GM18520 (cell line): ENCODE data around the gene PAPPA2.

ENCODE experiments used
- ATAC-seq: cut with Tn5 transposase; IDR thresholded peaks from one replicate; pipeline ENCODE4 v1.9.1; 2021; ENCODE audit not compliant: unreplicated experiment

Gene PAPPA2

DNA sequence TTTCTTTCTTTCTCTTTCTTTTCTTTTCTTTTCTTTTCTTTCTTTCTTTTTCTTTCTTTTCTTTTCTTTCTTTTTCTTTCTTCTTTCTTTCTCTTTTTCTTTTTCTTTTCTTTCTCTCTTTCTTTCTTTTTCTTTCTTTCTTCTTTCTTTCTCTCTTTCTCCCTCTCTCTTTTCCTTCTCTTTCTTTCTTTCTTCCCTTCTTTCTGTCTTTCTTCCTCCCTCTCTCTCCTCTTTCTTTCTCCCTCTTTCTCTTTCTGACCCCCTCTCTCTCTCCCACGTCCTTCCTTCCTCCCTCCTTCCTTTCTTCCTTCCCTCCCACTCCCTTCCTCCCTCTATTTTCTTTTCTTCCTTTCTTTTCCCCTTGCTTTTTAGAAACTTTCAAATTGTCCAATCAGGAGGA, 333.6 kb downstream of the PAPPA2 start:
- no peak for ATAC-seq

DNA sequence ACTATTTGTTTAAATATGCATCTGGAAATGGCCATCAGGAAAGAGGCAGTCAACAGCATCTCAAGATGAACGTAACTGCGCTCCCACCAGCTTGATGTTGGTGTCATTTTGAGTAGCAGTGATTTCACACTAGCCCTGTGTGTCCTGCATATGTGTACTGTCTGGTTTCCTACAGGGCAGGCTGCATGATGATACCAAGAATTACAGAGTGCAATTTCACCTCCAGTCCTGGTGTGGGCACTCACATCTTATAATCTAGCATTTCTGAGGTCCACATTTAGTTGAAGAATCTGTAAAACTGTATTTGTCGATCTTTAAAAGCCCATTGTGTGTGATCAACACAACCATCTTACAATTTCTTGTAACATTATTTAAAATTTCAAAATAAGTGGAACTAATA, 336.4 kb downstream of the PAPPA2 start:
- no peak for ATAC-seq

DNA sequence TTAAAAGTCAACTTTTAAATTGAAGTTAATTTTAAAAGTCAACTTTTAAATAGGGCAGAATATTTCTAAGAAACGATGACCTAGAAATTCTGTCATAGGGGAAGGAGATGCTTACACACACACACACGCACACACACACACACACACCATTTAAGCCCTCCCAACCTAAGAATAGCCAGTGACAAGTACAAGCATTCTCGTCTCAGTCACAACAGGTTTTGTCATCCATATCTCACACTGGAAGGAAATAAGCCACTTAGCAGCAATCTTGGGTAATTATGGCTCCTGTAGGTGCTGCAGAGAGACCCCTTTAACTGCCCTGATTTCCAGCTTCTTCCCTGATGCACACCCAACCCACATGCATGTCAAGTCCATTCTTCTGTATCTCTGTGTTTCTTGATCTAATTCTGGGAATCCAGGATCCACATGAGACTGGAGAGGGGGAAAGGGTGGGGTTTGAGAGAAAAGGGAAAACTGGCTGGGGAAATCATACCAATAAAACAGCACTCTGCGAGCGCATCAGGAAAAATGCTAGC, 338.1 kb downstream of the PAPPA2 start:
- no peak for ATAC-seq

DNA sequence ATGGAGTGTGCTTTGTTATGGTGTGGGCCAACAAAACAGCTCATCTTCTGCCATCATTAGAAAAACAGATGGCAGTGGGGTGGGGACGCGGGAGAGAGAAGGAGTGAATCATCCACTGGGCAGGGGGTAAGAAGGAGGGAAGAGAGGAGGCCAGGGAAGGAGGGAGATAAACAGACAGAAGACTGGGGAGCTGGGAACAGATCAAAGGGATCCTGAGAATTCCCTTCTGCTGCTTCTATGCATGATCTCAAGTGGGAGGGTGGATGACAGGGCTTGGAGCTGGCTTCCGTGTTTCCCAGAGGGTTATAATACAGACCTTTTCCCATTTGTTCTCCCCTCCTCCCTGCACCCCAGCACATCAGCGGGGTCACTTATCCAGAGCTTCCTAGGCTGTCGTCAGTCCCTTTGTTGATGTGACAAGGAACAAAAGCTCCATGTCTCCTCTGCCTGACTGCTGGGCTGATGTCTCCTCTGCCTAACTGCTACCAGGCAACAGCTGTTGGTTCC, 338.6 kb downstream of the PAPPA2 start:
- ATAC-seq = no peak

GRCh38 chr1:176802316-176802715, 339.3 kb downstream of the PAPPA2 start:
- no peak for ATAC-seq

DNA sequence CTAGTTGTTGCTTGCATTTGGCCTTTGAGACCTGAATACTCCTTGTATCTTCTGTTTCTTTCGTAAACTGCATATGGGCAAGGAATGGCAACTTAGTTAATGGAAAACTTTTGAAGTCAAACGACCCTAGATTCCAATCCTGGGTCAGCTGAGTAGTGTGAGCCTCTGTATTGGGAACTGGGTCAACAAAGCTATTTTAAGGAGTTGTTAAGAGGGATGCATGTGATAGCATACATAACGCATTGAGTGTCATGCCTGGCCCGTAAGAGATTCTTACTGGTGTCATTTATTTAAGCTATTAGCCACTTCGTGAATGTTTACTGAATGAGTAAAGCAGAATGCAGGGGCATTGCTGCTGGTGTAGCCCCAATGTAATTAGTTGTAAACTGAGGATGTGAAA, 340.1 kb downstream of the PAPPA2 start:
- ATAC-seq = no peak

- ATAC-seq = no peak
Measured at GRCh38 chr1:176803596-176803995, 340.6 kb downstream of the PAPPA2 start.

DNA sequence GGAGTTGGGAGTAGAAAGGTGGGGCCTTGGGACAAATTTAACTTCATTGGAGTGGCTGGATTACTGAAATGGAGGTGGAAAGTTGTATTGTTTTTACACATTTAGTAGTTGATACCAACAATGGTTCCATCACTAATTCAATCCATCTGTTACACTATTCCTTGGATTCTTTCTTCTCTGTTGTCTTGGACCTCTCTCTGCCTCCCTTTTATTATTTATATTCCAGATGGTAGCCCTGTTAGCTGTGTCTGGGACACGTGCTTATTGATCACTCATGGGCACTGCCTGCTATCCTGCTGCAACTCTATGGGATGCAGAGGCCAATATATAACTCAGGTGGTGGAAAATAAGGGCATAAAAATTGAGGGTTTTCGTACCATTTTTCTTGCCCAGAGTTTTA, 346.3 kb downstream of the PAPPA2 start:
- no peak for ATAC-seq

DNA sequence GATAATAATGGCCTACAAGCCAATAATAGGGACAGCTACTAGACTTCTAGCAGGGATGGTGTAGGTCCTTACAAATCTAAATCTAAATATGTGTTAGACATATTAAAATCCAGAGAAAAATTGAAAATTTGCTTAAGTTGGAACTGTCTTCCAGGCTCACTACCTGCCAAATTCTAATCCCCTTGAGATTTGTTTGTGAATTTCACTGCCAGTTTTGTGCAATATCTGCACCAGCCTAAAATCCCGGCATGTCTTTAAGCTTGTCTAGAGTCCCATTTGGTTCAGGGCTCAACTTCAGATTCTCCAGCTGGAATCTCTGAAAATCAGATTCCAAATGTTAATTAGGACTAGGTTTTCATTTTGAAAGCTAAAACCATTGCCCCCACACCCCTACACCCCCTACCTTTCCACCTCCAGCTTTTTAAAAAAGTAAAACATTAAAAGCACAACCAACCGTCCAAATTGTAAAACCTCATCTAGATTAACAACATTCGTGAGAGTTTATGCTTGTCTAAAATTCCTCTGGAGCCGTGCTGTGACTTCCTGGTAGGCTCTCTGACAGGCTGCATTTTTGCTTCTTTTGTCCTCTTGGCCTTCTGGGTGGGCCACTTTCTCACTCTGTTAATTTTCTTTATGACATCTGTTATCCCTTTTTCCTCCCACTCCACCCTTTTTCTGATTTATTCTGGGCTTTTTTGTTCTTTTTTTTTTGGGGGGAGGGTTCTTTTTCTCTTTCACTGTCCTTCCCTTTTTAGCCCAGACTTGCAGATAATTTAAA, 348.7 kb downstream of the PAPPA2 start:
- no peak for ATAC-seq

DNA sequence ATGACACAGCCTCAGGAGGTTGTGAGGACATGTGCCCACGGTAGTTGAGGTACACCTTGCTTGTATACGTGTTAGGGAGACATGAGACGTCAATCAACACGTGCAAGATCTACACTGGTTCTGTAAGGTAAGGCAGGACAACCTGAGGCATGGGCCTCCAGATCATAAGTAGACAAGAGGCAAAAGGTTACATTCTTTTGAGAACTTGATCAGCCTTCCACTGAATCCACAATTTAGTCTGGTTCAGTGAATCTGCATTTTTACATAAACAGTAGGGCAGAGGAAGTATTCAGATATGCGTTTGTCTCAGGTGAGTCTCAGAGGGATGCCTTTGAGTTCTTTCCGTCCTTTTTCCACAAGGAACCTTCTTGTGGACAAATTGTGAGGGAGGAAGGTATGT, 352.6 kb downstream of the PAPPA2 start:
- no peak for ATAC-seq

DNA sequence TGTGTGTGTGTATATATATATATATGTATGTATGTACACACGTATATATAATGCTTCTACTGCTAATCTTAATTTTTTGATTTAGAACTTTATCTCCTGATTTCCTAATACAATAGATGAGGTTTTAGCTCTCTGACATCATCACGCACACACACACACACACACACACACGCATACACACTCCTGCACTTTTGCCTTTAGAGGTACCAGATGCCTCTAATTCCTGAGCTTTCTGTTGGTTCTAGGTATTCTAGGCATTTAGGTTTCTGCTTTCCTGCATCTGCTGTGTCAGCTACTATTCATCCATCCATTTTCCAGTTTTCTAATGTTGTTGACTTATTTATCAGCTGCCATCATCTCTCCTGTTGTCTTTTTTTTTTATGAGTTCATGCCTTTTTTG, 353.3 kb downstream of the PAPPA2 start:
- ATAC-seq = no peak

GRCh38 chr1:176820391-176821031, 357.5 kb downstream of the PAPPA2 start:
- no peak for ATAC-seq

GRCh38 chr1:176826265-176826664, 363.3 kb downstream of the PAPPA2 start:
- no peak for ATAC-seq

DNA sequence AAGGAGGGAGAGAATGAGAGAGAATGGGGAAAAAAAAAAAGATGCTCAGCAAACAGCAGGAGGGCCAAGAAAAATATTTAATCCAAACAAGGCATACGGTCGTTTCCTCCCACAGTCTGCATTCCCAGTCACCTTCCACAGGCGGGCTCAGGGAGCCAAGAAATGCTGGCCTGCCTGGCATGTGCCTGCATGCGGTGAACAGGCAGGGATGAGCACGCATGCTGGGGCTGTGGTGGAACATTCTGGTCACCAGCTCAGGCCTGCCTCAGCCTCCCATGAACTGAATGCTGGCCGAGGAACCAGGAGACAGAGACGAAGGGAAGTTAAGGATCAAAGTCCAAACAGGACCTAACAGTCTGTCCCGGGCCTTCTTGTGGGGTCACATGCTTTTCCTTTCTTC, 366.3 kb downstream of the PAPPA2 start:
- ATAC-seq = no peak

GRCh38 chr1:176831150-176831549, 368.2 kb downstream of the PAPPA2 start:
- ATAC-seq = no peak

DNA sequence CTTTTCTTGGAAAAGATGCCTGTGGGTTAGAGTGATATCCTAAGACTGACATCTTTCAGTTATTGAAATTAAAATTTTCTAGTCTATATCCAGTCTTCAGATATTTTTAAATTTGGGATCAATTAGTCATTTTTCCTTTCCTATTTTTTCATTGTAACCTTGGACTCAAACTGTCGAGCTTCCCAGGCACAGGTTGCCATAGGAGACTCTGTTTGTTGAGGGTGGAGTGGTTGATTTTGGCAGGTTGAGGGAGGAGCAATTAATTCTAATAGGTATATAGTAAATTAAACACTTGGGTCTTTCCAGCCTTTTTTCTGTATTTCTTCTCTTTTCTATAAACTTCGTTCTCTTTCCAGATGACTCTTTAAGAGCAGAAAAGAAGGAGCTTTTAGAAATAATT, 374.7 kb downstream of the PAPPA2 start:
- no peak for ATAC-seq

DNA sequence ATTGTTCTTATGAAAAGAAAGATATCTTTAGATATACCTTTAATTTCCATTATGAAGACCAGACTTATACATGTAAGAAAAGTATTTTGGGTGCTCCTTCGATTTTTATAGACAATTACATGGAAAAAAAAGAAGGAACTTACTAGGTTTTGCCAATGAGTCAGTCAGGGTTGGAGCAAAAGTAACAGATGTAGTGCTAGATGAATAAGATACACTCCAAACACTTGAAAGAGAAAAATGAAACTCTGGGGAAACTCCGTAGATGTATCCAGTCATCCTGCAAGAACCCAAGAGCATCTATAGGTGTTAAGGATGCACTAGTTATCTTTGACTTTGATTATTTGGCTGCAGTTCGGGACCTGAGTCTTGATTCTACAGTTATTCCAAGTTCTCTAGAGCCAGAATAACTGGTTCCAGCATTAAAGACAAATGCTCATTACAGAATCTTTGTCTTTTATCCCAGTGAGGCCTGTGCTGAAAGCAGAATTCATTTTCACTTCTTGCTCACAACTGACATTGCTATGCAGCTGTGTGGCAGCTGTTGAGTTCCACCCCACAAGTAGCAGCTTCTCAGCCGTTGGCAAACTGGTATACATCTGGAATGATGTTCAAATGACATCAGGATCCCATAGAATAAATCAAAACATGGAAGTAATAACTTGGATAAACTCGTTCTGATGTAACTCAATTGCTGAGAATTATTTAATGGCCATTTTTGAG, 375.5 kb downstream of the PAPPA2 start:
- ATAC-seq = no peak

DNA sequence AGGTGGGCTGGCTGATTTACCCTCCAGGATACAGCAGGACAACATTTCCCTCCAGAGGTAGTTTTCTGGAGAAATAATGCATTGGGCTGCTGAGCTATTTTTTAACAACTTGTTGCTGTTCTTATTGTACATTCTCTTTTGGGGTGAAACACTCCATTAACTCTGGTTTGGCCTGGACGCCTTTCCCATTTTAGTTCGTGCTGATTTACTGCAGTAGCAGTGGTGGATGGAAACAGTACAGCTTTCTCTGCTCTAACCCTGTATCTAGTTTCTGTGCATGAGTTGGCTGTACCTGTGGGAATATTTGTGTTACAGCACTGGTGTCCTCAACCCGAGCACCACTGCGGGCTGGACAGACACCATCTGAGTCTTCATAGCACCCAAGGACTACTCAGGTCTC, 376.2 kb downstream of the PAPPA2 start:
- ATAC-seq = no peak

DNA sequence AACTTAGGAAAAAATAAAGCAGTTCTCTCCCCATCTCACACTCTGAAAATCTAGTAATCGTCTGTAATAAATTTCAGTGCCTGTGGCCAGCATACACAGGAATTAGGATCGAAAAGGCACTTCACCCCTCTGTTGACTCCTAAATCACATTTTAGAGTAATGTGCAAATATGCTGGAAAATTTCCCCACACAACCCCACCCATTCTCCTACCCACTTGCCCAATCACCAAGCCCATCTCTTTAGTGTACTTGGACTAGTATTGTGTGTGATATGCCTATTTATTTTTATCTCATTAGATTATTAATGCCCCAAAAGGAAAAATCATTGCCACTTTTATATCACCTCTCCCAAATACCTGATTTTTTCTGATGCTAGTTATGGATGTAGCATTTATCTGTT, 378.3 kb downstream of the PAPPA2 start:
- no peak for ATAC-seq

- ATAC-seq = no peak
Measured at GRCh38 chr1:176843352-176844297, 380.6 kb downstream of the PAPPA2 start.

- ATAC-seq = no peak
Measured at GRCh38 chr1:176847052-176847451, 384.1 kb downstream of the PAPPA2 start.
